Heart right ventricle (tissue), 16 donors: Measurements from ENCODE around the gene BOK. TPM values are rescaled to one million over a fixed set of nuclear protein-coding genes. Genes with fewer than 3 reads are reported as not detected.
A peak's percentile ranks its signal among the peaks of the same experiment; 100 is the strongest.

Experiments used
- ATAC-seq, 8 donors: fragments of 200-7000 bp; cut with Tn5 transposase; one replicate each; pipeline ENCODE4 v1.9.1; 2020; ENCODE audit warnings: mild to moderate bottlenecking in 8 of 8, moderate library complexity in 8 of 8, moderate number of reproducible peaks in 1 of 8
- DNase-seq, 2 donors: peaks; one replicate each; pipeline ENCODE4 v3.0.0-alpha.2; 2020
- H3K27ac ChIP-seq, 10 donors: fragments of 200-600 bp; sonication (generic) in 2 of 10; one replicate each; pipeline versions ENCODE4 v1.5.0 to v1.8.0; 2020 to 2022; ENCODE audit warnings: mild to moderate bottlenecking in 3 of 10
- H3K27me3 ChIP-seq, 7 donors: fragments of 200-600 bp; one replicate each; pipeline ENCODE4 v1.8.0; 2021 to 2022; ENCODE audit warnings: mild to moderate bottlenecking in 2 of 7
- H3K36me3 ChIP-seq, 9 donors: fragments of 200-600 bp; sonication (generic) in 1 of 9; one replicate each; pipeline versions ENCODE4 v1.5.0 to v1.8.0; 2020 to 2022; ENCODE audit warnings: mild to moderate bottlenecking in 2 of 9
- H3K4me1 ChIP-seq, 9 donors: fragments of 200-600 bp; sonication (generic) in 1 of 9; one replicate each; pipeline versions ENCODE4 v1.5.0 to v1.8.0; 2020 to 2022; ENCODE audit warnings: mild to moderate bottlenecking in 4 of 9
- H3K4me3 ChIP-seq, 10 donors: fragments of 200-600 bp; sonication (generic) in 2 of 10; one replicate each; pipeline versions ENCODE4 v1.5.0 to v1.8.0; 2020 to 2022; ENCODE audit warnings: mild to moderate bottlenecking in 7 of 10, moderate library complexity in 2 of 10
- H3K9me3 ChIP-seq, 11 donors: fragments of 200-600 bp in 10 of 11; sonication (generic) in 2 of 11; one replicate each; pipeline versions ENCODE4 v1.5.0 to v1.8.0; 2013 to 2022; ENCODE audit warnings: mild to moderate bottlenecking in 2 of 11, control low read depth in 1 of 11, moderate library complexity in 1 of 11
- CTCF ChIP-seq, 9 donors: fragments of 200-600 bp; sonication (generic) in 2 of 9; IDR thresholded peaks; one replicate each; pipeline versions ENCODE4 v1.5.0 to v1.8.0; 2021 to 2022; ENCODE audit warnings: antibody characterized with exemption in 9 of 9, mild to moderate bottlenecking in 5 of 9, moderate library complexity in 1 of 9
- WGBS, 2 donors: extraction: QIAGEN DNeasy Blood & Tissue Kit; methylation state at CpG; one replicate each; pipeline ENCODE4 v1.1.7; 2013; ENCODE audit warnings: inconsistent platforms in 1 of 2; 5-methylcytosine and 5-hydroxymethylcytosine counted together
- intact Hi-C, 10 donors: fragments of 100-400 bp; cut with DNase I; formaldehyde crosslinking; loops; one replicate each; pipeline versions ENCODE4 v1.11.1 to v1.14.2; 2022
- polyA plus RNA-seq, 2 donors: library from polyadenylated mRNA; stranded (reverse); fragments of 200-250 nt; gene quantifications; one replicate each; pipeline ENCODE4 v1.2.3, GENCODE V29; 2013
- total RNA-seq, 10 donors: library from RNA; stranded (reverse); fragmentation: NEBNext Ultra II Directional in 3 of 10; extraction: Animal tissue kit (Norgen Biotek cat#: 25700) in 3 of 10; gene quantifications; one replicate each; pipeline versions ENCODE4 v1.2.1 to v1.2.4, GENCODE V29; 2021 to 2023
- donor health status: Arrhythmogenic right ventricular cardiomyopathy.
- donor health status: ischemic (EF 13 %, LVEDD 7.1; RV severe dilation, severe dysfunction).
- donor health status: healthy with polysubstance abuse.
- donor health status: DM: no; HTN: yes; CAD: no.
- donor health status: DM: no; HTN: no; CAD: no.
- donor health status: ischemic (EF 25% LVEDD 6.9; RV normal size, moderate dysfunction).
- donor health status: ischemic (EF 25% LVEDD 5.7; RV mildly dilated, moderate dysfunction).
- donor health status: healthy.
- donor health status: DM: yes; HTN: yes; CAD: no.
- donor health status: Ischemic cardiomyopathy.
- donor health status: ischemic (EF 35%, LVEDD 5.7; RV mildly dilated, moderate dysfunction).
- donor health status: nonischemic (EF 11% LVEDD 7.7; RV severe dilation, severe dysfunction).
- donor health status: DM: yes; HTN: yes; CAD: no.
- donor health status: PGD.
- donor health status: ischemic (EF 29% LVEDD 5.4; RV normal size, mild dysfunction).
- donor health status: nonischemic (EF 23%, LVEDD 6.1; RV moderate dilation, normal function).

BOK gene
- total and polyA plus RNA-seq, 12 donors, result 1.6 to 15.6 (median 3.3) TPM

GRCh38 chr2:241551998-241552737, 6.4 kb upstream of the BOK start:
- peaks cover 0 to 41% (median 7%) of the 10 kb centered on the region in 7 donors for H3K27me3 ChIP-seq
- peak overlapping the region in 4 of 10 donors; percentile 7 to 28 (median 12) for H3K4me3 ChIP-seq
- peak overlapping the region in 1 of 10 donors; percentile 39 for H3K27ac ChIP-seq
- H3K9me3 ChIP-seq, result peaks cover 0 to 17% (median 6%) of the 10 kb centered on the region in 11 donors
- DNase-seq (no peak), ATAC-seq (peak in 7 of 8 donors; percentile 21 to 71 (median 36))
- no peaks in the 10 kb centered on the region for H3K36me3 ChIP-seq
- no peak for TF ChIP-seq CTCF (IDR thresholded peaks at IDR 0.05)
- WGBS, 2 donors, result 64 to 65% methylated on average over 33 of the region's 33 CpGs
- H3K4me1 ChIP-seq, result peaks cover 0 to 15% (median 2%) of the 10 kb centered on the region in 9 donors
- intact Hi-C loops, result no loop called here

GRCh38 chr2:241553512-241553830, 5.1 kb upstream of the BOK start:
- no peak for TF ChIP-seq CTCF (IDR thresholded peaks at IDR 0.05)
- H3K27me3 ChIP-seq, result peaks cover 0 to 41% (median 5%) of the 10 kb centered on the region in 7 donors
- H3K9me3 ChIP-seq, result peaks cover 0 to 22% (median 11%) of the 10 kb centered on the region in 11 donors
- no peaks in the 10 kb centered on the region for H3K36me3 ChIP-seq
- no peak overlapping the region for H3K27ac ChIP-seq
- peaks cover 0 to 13% (median 0%) of the 10 kb centered on the region in 9 donors for H3K4me1 ChIP-seq
- ATAC-seq, result no peak
- H3K4me3 ChIP-seq, result no peak overlapping the region
- intact Hi-C loops, result no loop called here
- no peak for DNase-seq
- 76 to 86% methylated on average over 12 of the region's 12 CpGs for WGBS, 2 donors

GRCh38 chr2:241553981-241554380, 4.6 kb upstream of the BOK start:
- WGBS, 2 donors, result 45 to 69% methylated on average over 6 of the region's 6 CpGs
- no peak overlapping the region for H3K27ac ChIP-seq
- ATAC-seq (no peak), DNase-seq (no peak)
- peaks cover 0 to 41% (median 5%) of the 10 kb centered on the region in 7 donors for H3K27me3 ChIP-seq
- H3K36me3 ChIP-seq, result no peaks in the 10 kb centered on the region
- intact Hi-C loops, result no loop called here
- H3K4me1 ChIP-seq, result peaks cover 0 to 14% (median 0%) of the 10 kb centered on the region in 9 donors
- peaks cover 0 to 22% (median 11%) of the 10 kb centered on the region in 11 donors for H3K9me3 ChIP-seq
- TF ChIP-seq CTCF (IDR thresholded peaks at IDR 0.05), result no peak
- no peak overlapping the region for H3K4me3 ChIP-seq

- Histone ChIP-seq H3K36me3 (no peaks in the 10 kb centered on the region), H3K4me3 (no peak overlapping the region), H3K27ac (no peak overlapping the region), H3K4me1 (peaks cover 0 to 16% (median 4%) of the 10 kb centered on the region in 9 donors), H3K9me3 (peaks cover 0 to 22% (median 11%) of the 10 kb centered on the region in 11 donors), H3K27me3 (peaks cover 0 to 46% (median 5%) of the 10 kb centered on the region in 7 donors)
- DNase-seq (no peak), ATAC-seq (no peak)
- 87% methylated on average over 7 of the region's 7 CpGs for WGBS, 2 donors
- no peak for TF ChIP-seq CTCF (IDR thresholded peaks at IDR 0.05)
- intact Hi-C loops, result no loop called here
Observed at GRCh38 chr2:241554610-241555322, 3.8 kb upstream of the BOK start.
